ENCODE results near the gene SPSB3. TPM values are rescaled to one million over a fixed set of nuclear protein-coding genes. Genes with fewer than 3 reads are reported as not detected.

Gene SPSB3
- total and polyA plus RNA-seq, 2 of the 13 experiments (the other 11 are each of a cell fraction or from before 2014, with no cell fraction given) = 13.2 to 21.9 TPM

- no peak for TF ChIP-seq JUNB (CRISPR knock-in tag; IDR thresholded peaks at IDR 0.05; ENCODE audit: borderline replicate concordance)
- TF ChIP-seq ZNF180 (CRISPR knock-in tag; IDR thresholded peaks at IDR 0.05; ENCODE audit: borderline replicate concordance, low read depth) = no peak
- no peak for TF ChIP-seq TRIM24 (CRISPR knock-in tag; IDR thresholded peaks at IDR 0.05)
- peak; percentile 19; the same call in 1 of the 2 replicates for TF ChIP-seq ZNF574 (CRISPR knock-in tag; IDR thresholded peaks at IDR 0.05)
- no peak for TF ChIP-seq TFDP2 (CRISPR knock-in tag; IDR thresholded peaks at IDR 0.05)
- no peak for TF ChIP-seq ZBTB7A (CRISPR knock-in tag; IDR thresholded peaks at IDR 0.05)
- TF ChIP-seq ZNF468 (CRISPR knock-in tag; IDR thresholded peaks at IDR 0.05) = no peak
- peak; percentile 8 for TF ChIP-seq U2AF1 (optimal IDR thresholded peaks at IDR 0.05; ENCODE audit: low read depth, low read length)
- no peak for TF ChIP-seq ZFP36 (IDR thresholded peaks at IDR 0.05; ENCODE audit: borderline replicate concordance, low read depth, low read length, partially characterized antibody)
- TF ChIP-seq KMT2A (CRISPR knock-in tag; IDR thresholded peaks at IDR 0.05) = 0 out of 2 replicates have a peak, but pooled peaks have one; percentile 27
- TF ChIP-seq POGZ (CRISPR knock-in tag; IDR thresholded peaks at IDR 0.05) = no peak
- TF ChIP-seq NFIB (CRISPR knock-in tag; IDR thresholded peaks at IDR 0.05; ENCODE audit: borderline replicate concordance) = no peak
- no peak for TF ChIP-seq ZNF121 (CRISPR knock-in tag; IDR thresholded peaks at IDR 0.05)
- peak; percentile 36; the same call in 1 of the 2 replicates for TF ChIP-seq SPEN (CRISPR knock-in tag; IDR thresholded peaks at IDR 0.05; ENCODE audit: low read depth)
- no peak for TF ChIP-seq CHD4 (IDR thresholded peaks at IDR 0.05; ENCODE audit: borderline replicate concordance, low read length)
- TF ChIP-seq MEIS2 (CRISPR knock-in tag; IDR thresholded peaks at IDR 0.05) = no peak
- no peak for TF ChIP-seq GATA4 (IDR thresholded peaks at IDR 0.05; ENCODE audit: borderline replicate concordance, low read depth)
- no peak for TF ChIP-seq NCOR1 (IDR thresholded peaks at IDR 0.05; ENCODE audit: borderline replicate concordance, low read length)
- TF ChIP-seq ZNF430 (CRISPR knock-in tag; IDR thresholded peaks at IDR 0.05) = no peak
- TF ChIP-seq, protein P1, sequence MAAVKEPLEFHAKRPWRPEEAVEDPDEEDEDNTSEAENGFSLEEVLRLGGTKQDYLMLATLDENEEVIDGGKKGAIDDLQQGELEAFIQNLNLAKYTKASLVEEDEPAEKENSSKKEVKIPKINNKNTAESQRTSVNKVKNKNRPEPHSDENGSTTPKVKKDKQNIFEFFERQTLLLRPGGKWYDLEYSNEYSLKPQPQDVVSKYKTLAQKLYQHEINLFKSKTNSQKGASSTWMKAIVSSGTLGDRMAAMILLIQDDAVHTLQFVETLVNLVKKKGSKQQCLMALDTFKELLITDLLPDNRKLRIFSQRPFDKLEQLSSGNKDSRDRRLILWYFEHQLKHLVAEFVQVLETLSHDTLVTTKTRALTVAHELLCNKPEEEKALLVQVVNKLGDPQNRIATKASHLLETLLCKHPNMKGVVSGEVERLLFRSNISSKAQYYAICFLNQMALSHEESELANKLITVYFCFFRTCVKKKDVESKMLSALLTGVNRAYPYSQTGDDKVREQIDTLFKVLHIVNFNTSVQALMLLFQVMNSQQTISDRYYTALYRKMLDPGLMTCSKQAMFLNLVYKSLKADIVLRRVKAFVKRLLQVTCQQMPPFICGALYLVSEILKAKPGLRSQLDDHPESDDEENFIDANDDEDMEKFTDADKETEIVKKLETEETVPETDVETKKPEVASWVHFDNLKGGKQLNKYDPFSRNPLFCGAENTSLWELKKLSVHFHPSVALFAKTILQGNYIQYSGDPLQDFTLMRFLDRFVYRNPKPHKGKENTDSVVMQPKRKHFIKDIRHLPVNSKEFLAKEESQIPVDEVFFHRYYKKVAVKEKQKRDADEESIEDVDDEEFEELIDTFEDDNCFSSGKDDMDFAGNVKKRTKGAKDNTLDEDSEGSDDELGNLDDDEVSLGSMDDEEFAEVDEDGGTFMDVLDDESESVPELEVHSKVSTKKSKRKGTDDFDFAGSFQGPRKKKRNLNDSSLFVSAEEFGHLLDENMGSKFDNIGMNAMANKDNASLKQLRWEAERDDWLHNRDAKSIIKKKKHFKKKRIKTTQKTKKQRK (IDR thresholded peaks at IDR 0.05; ENCODE audit: low read length) = no peak
These were observed 12.7 kb upstream of the SPSB3 start (continued) for GRCh38 chr16:1794908-1795666.

Data from HepG2 (cell line).